Heart left ventricle (tissue), 16 donors: ENCODE data around the gene CD68. TPM values are rescaled to one million over a fixed set of nuclear protein-coding genes. Genes with fewer than 3 reads are reported as not detected.

Source experiments
- ATAC-seq, 4 donors: fragments of 200-7000 bp; cut with Tn5 transposase; one replicate each; pipeline ENCODE4 v1.9.1; 2020 to 2022; ENCODE audit warnings: moderate library complexity in 4 of 4, mild to moderate bottlenecking in 3 of 4, moderate number of reproducible peaks in 1 of 4
- DNase-seq, 5 donors: peaks; one replicate each; pipeline ENCODE4 v3.0.0-alpha.2; 2020
- H3K27ac ChIP-seq, 12 donors: fragments of 200-600 bp; sonication (generic) in 4 of 12; one replicate each; pipeline versions ENCODE4 v1.5.0 to v1.8.0; 2016 to 2022; ENCODE audit warnings: mild to moderate bottlenecking in 2 of 12
- H3K27me3 ChIP-seq, 9 donors: fragments of 200-600 bp; sonication (generic) in 2 of 9; one replicate each; pipeline versions ENCODE4 v1.5.1 to v1.8.0; 2016 to 2022; ENCODE audit warnings: mild to moderate bottlenecking in 3 of 9
- H3K36me3 ChIP-seq, 9 donors: fragments of 200-600 bp; sonication (generic) in 2 of 9; one replicate each; pipeline versions ENCODE4 v1.5.0 to v1.8.0; 2018 to 2022; ENCODE audit warnings: mild to moderate bottlenecking in 2 of 9
- H3K4me1 ChIP-seq, 12 donors: fragments of 200-600 bp; sonication (generic) in 4 of 12; one replicate each; pipeline versions ENCODE4 v1.5.0 to v1.8.0; 2016 to 2022; ENCODE audit warnings: mild to moderate bottlenecking in 3 of 12
- H3K4me3 ChIP-seq, 12 donors: fragments of 200-600 bp; sonication (generic) in 4 of 12; one replicate each; pipeline versions ENCODE4 v1.5.0 to v1.8.0; 2017 to 2022; ENCODE audit warnings: mild to moderate bottlenecking in 9 of 12, moderate library complexity in 4 of 12
- H3K9me3 ChIP-seq, 12 donors: fragments of 200-600 bp; sonication (generic) in 4 of 12; one replicate each; pipeline versions ENCODE4 v1.5.0 to v1.8.0; 2016 to 2022; ENCODE audit warnings: mild to moderate bottlenecking in 1 of 12
- POLR2A ChIP-seq, 2 donors: fragments of 450-650 bp; IDR thresholded peaks; one replicate each; pipeline ENCODE4 v1.6.1; 2017; ENCODE audit warnings: antibody characterized with exemption in 2 of 2, mild to moderate bottlenecking in 2 of 2, moderate library complexity in 2 of 2
- WGBS, 4 donors: extraction: QIAGEN DNeasy Blood & Tissue Kit in 2 of 4; methylation state at CpG; one replicate each; pipeline versions ENCODE4 v1.1.5 to v1.1.7; 2013 to 2018; 5-methylcytosine and 5-hydroxymethylcytosine counted together
- intact Hi-C, 10 donors: fragments of 100-400 bp; cut with DNase I; formaldehyde crosslinking; loops; one replicate each; pipeline versions ENCODE4 v1.11.1 to v1.14.2; 2022
- polyA plus RNA-seq, 2 donors: library from polyadenylated mRNA; stranded (reverse); fragments of 200-250 nt; gene quantifications; one replicate each; pipeline ENCODE4 v1.2.3, GENCODE V29; 2013
- total RNA-seq, 9 donors: library from RNA; depleted of rRNA in 2 of 9; stranded (reverse); fragments of >200 nt in 2 of 9; fragmentation: NEBNext Ultra II Directional in 3 of 9; extraction: Animal tissue kit (Norgen Biotek cat#: 25700) in 3 of 9; gene quantifications; one replicate each; pipeline versions ENCODE4 v1.1.0 to v1.2.4, GENCODE V29; 2016 to 2023
- TF ChIP-seq, protein P1 (sequence below), 12 donors: fragments of 200-600 bp; sonication (generic) in 4 of 12; IDR thresholded peaks; one replicate each; pipeline versions ENCODE4 v1.5.0 to v1.8.0; 2018 to 2022; ENCODE audit warnings: antibody characterized with exemption in 12 of 12, mild to moderate bottlenecking in 5 of 12
- donor health status: ischemic (EF 13 %, LVEDD 7.1; RV severe dilation, severe dysfunction).
- donor health status: healthy with polysubstance abuse.
- donor health status: DM: no; HTN: yes; CAD: no.
- donor health status: DM: no; HTN: no; CAD: no.
- donor health status: ischemic (EF 25% LVEDD 6.9; RV normal size, moderate dysfunction).
- donor health status: ischemic (EF 25% LVEDD 5.7; RV mildly dilated, moderate dysfunction).
- donor health status: healthy.
- donor health status: DM: yes; HTN: yes; CAD: no.
- donor health status: ischemic (EF 35%, LVEDD 5.7; RV mildly dilated, moderate dysfunction).
- donor health status: nonischemic (EF 11% LVEDD 7.7; RV severe dilation, severe dysfunction).
- donor health status: DM: yes; HTN: yes; CAD: no.
- donor health status: PGD.
- donor health status: ischemic (EF 29% LVEDD 5.4; RV normal size, mild dysfunction).
- donor health status: nonischemic (EF 23%, LVEDD 6.1; RV moderate dilation, normal function).

Gene CD68
- total and polyA plus RNA-seq, 11 donors = 9.9 to 324 (median 22.5) TPM

DNA sequence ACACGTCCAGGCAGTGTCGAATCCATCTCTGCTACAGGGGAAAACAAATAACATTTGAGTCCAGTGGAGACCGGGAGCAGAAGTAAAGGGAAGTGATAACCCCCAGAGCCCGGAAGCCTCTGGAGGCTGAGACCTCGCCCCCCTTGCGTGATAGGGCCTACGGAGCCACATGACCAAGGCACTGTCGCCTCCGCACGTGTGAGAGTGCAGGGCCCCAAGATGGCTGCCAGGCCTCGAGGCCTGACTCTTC, 7.2 kb upstream of the CD68 start:
- 0 to 5% (median 3%) methylated on average over 3 to 11 of the region's 11 CpGs for WGBS, 4 donors
- no peaks in the 10 kb centered on the region for H3K9me3 ChIP-seq
- H3K4me1 ChIP-seq = peaks cover 4 to 45% (median 32%) of the 10 kb centered on the region in 12 donors
- H3K36me3 ChIP-seq = peaks cover 8 to 74% (median 71%) of the 10 kb centered on the region in 9 donors
- H3K4me3 ChIP-seq = peak overlapping the region in 11 of 12 donors; percentile 33 to 100 (median 85)
- DNase-seq (no peak), ATAC-seq (no peak)
- no peaks in the 10 kb centered on the region for H3K27me3 ChIP-seq
- H3K27ac ChIP-seq = peak overlapping the region; percentile 66 to 100 (median 84)
- no peak for TF ChIP-seq POLR2A (IDR thresholded peaks at IDR 0.05)
- TF ChIP-seq, protein P1, sequence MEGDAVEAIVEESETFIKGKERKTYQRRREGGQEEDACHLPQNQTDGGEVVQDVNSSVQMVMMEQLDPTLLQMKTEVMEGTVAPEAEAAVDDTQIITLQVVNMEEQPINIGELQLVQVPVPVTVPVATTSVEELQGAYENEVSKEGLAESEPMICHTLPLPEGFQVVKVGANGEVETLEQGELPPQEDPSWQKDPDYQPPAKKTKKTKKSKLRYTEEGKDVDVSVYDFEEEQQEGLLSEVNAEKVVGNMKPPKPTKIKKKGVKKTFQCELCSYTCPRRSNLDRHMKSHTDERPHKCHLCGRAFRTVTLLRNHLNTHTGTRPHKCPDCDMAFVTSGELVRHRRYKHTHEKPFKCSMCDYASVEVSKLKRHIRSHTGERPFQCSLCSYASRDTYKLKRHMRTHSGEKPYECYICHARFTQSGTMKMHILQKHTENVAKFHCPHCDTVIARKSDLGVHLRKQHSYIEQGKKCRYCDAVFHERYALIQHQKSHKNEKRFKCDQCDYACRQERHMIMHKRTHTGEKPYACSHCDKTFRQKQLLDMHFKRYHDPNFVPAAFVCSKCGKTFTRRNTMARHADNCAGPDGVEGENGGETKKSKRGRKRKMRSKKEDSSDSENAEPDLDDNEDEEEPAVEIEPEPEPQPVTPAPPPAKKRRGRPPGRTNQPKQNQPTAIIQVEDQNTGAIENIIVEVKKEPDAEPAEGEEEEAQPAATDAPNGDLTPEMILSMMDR (IDR thresholded peaks at IDR 0.05) = no peak
- intact Hi-C loops = loop anchor here in 5 of 10 donors (1.0 to 10.0 kb wide), 8 partner anchors 11 to 337 kb away; partner anchors contain the start of genes SENP3 (in 2 of the 5), TP53 (in 2 of the 5), WRAP53 (in 2 of the 5) and CTDNEP1 (in 1 of the 5)

DNA sequence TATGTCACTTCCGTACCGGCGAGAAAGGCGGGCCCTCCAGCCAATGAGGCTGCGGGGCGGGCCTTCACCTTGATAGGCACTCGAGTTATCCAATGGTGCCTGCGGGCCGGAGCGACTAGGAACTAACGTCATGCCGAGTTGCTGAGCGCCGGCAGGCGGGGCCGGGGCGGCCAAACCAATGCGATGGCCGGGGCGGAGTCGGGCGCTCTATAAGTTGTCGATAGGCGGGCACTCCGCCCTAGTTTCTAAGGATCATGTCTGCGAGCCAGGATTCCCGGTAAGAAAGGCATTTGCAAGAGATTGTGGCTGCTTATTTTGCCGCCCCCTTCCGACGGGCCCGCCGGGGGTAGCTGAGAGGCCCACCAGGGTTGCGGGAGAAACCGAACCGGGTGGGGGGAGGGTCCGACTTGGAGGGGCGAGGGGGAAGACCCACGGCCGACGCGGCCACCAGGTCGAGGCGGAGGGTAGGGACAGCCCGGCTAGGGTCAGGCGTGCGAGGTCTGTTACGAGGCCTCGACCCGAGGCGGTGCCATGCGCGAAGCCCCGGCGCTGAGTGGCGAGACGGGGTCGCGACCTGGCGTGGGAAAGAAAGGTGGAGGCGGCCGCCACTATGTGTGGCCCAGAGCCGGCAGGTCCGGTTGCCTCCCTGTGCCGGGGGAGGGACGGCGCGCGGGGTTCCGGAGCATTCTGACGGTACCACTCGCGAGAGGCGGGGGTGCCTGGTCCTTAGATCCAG, 6.7 kb upstream of the CD68 start:
- 0 to 1% (median 1%) methylated on average over 55 to 73 of the region's 73 CpGs for WGBS, 4 donors
- Histone ChIP-seq H3K36me3 (peaks cover 8 to 74% (median 71%) of the 10 kb centered on the region in 9 donors), H3K27ac (peak overlapping the region; percentile 80 to 100 (median 98)), H3K4me1 (peaks cover 4 to 50% (median 32%) of the 10 kb centered on the region in 12 donors), H3K9me3 (no peaks in the 10 kb centered on the region), H3K4me3 (peak overlapping the region; percentile 77 to 100 (median 100)), H3K27me3 (no peaks in the 10 kb centered on the region)
- intact Hi-C loops = loop anchor here in 5 of 10 donors (1.0 to 10.0 kb wide), 8 partner anchors 11 to 338 kb away; partner anchors contain the start of genes SENP3 (in 2 of the 5), TP53 (in 2 of the 5), WRAP53 (in 2 of the 5) and CTDNEP1 (in 1 of the 5)
- DNase-seq (peak; percentile 99 to 100 (median 99)), ATAC-seq (peak; percentile 92 to 96 (median 96))
- TF ChIP-seq POLR2A (IDR thresholded peaks at IDR 0.05) = peak; percentile 95 to 99
- TF ChIP-seq, protein P1 (IDR thresholded peaks at IDR 0.05) = no peak

DNA sequence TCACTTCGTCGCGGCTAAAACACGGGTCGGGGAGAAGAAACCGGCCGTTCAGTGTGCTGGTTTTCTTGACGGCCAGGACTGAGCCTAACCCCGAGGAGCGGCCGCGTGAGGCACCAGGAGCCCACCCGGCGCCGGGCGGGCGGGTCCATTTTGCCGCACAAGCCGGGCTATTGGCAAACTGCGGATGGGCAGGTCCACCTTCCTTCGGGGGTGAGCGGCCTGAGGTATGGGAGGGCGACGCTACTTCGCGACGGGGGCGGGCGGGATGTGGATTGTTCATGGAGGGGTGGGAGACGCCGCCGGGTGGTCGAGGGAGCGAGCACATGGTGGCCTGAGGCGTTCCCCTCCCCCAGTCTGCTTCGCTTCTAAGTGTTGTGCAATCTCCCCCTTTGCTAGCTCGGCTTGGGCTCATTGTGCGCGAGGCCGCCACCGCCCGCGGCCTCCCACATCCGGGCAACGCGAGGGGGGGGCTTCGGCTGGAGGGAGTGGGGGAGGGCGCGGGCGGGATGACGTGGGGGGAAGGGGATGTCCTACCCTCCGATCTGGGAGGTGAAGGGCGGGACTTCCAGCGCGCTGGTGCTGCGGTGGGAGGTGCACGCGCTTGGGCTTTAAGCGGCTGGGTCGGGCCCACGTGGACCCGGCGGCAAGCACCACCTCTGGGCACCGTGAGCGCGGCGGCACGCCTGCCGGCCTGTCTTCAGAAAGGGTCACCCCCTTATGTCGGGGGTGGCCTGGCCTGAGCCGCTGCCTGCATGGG, 5.9 kb upstream of the CD68 start:
- intact Hi-C loops = loop anchor here in 5 of 10 donors (5.0 to 10.0 kb wide), 6 partner anchors 114 to 339 kb away; partner anchors contain the start of genes TP53 (in 2 of the 5), WRAP53 (in 2 of the 5), CTDNEP1 (in 1 of the 5) and DVL2 (in 1 of the 5)

More for the DNA sequence above, 5.9 kb upstream of the CD68 start:
- peaks cover 4 to 58% (median 32%) of the 10 kb centered on the region in 12 donors for H3K4me1 ChIP-seq
- H3K27me3 ChIP-seq = no peaks in the 10 kb centered on the region
- DNase-seq (peak; percentile 92 to 95 (median 94)), ATAC-seq (peak; percentile 53 to 79 (median 75))
- peak in 1 of 2 donors; percentile 35 for TF ChIP-seq POLR2A (IDR thresholded peaks at IDR 0.05)
- TF ChIP-seq, protein P1 (IDR thresholded peaks at IDR 0.05) = no peak
- WGBS, 4 donors = 0 to 1% (median 0%) methylated on average over 35 to 71 of the region's 71 CpGs
- peak overlapping the region; percentile 77 to 100 (median 100) for H3K4me3 ChIP-seq
- peak overlapping the region; percentile 80 to 100 (median 98) for H3K27ac ChIP-seq
- peaks cover 8 to 78% (median 75%) of the 10 kb centered on the region in 9 donors for H3K36me3 ChIP-seq
- H3K9me3 ChIP-seq = no peaks in the 10 kb centered on the region
